Stimulated activated CD8-positive, alpha-beta memory T cell treated with anti-CD3 and anti-CD28 coated beads, Interleukin-15, amount 100 ng/mL, for 24 hours (primary cell): ENCODE data around the gene C15orf40.
A peak's percentile ranks its signal among the peaks of the same experiment; 100 is the strongest.

Experiments used
- DNase-seq: peaks from one replicate; pipeline ENCODE4 v3.0.0-alpha.2; 2020; ENCODE audit warnings: low read depth

Gene C15orf40

DNA sequence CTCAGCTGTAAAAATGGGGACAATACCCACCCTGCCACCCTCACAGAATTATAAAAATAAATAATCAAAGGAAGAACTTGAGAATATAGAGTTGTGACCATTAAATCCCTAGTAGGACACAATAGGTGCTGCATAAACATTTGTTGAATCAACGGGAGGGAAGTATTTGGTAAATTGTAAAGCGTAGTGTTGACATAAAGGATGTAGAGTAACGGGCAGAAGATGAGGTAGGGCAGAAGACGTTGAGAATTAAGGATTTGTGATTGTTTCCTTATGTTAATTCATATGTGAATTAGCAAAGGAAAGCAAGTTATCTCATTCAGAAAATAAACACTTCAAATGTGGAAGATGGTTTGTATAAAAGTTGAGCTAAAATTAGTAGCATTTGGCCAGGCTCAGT, 18.3 kb downstream of the C15orf40 start:
- DNase-seq, result no peak

DNA sequence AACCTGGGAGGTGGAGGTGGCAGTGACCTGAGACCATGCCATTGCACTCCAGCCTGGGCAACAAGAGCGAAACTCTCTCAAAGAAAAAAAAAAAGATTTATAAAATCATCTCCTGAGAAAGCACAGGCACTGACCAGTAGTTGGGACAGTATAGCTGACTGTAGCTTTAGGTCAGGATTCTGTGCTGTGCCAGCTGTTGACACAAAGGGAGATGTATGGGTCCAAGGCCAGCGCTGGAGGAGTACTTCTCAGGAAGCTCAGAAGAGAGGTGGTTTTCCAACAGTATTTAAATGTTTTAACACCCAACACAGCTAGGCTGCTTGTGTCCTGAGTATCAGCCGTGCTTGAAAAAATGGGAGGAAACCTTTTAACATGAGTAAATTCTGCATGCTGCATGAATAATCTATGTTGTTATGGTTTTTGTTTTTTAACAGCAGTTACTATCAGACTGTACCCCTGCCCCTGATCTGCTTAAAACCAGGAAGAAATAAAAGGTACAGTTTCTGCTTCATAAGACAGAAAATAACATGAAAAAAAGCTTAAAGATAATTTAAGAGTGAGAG, 18.9 kb downstream of the C15orf40 start:
- no peak for DNase-seq

DNA sequence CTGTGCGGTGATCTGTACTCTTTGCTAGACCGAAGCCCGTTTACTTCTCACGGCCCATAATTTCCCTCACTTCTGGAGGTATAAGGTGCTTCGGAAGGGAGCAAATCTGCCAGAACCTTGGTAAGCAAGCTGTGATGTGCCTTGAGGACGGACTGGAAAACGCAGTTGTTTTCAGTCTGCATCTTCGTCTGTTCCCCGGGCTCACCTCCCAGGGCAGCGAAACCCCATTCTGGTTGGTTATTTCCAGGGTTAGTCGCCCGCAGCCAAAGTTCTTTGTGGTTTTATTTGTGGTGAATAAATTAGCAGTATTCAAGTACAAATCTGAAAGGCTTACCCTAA, 25.0 kb downstream of the C15orf40 start:
- DNase-seq, result no peak

DNA sequence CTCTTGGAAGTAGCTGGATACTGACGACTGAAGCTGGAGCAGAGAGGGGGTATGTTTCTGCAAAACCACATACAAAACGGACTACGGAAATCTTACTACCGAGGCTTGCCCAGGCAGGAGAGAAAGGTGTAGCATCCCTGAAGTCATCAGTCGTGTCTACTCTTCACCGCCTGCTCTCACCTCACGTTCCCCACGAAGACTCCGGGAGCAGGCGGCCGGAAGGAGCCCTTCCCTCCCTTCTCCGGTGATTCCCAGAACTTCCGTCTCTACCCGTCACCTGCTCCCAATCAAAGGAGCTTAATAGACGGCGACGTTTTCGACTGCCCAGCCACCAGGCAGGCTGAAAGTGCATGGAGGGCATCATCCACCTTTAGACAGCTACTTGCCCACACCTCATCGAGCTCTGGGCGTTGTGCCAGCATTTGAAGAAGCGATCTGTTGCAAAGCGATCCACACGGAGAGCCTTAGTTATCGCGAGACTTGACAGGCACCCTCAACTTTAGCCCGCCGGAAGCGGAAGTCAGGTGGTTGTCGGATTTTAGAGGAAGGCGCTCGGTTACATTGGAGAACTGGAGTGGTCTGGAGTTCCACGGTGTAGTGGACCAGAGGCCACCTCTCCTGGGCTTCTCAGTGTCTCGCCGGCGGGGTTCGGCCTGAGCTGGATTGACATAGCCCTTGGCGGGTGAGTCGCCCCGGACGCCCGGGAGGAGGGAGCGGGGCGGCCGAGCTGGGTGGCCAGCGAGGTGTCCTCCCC, 25.6 kb downstream of the C15orf40 start, which contains the start of gene RAMAC:
TSS of gene RAMAC (plus strand) at position 523 of the 754 bp plus-strand sequence. CDS start 2,809 bp downstream, outside the sequence.
- DNase-seq, result peak; percentile 69

DNA sequence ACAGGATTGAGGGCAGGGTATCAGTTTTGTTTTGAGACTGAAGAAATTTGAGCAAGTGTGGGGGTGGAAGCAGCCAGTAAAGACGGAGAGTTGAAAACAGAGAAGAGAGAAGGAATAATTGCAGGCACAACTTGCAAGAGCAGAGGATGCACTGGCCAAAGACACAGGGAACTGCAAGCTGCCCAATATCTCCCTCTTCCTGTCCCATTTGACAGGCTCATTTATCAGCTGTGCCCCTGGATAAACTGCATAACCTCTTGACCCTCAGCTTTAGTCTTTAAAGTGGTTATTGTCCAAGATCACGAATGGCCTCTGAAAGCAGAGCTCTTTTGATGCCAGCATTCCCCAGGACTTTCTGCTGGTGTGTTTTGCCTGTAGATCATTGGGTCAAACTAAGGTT, 30.5 kb downstream of the C15orf40 start:
- no peak for DNase-seq

GRCh38 chr15:82979726-82980125, 31.7 kb downstream of the C15orf40 start:
- no peak for DNase-seq

DNA sequence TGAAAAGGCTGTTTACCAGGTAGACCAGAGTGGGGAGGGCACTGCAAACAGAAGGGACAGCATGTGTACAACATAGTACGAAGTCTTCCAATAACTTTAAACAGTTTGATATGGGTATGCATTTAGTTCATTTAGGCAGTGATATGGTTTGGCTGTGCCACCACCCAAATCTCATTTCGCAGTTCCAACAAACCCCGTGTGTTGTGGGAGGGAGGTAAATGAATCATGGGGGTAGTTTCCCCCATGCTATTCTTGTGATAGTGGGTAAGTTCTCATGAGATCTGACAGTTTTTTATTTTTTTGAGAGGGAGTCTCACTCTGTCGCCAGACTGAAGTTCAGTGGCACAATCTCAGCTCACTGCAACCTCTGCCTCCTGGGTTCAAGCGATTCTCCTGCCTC, 33.0 kb downstream of the C15orf40 start:
- DNase-seq, result no peak

GRCh38 chr15:82977076-82977475, 34.4 kb downstream of the C15orf40 start:
- DNase-seq, result no peak

GRCh38 chr15:82972990-82973389, 38.4 kb downstream of the C15orf40 start:
- DNase-seq, result no peak

DNA sequence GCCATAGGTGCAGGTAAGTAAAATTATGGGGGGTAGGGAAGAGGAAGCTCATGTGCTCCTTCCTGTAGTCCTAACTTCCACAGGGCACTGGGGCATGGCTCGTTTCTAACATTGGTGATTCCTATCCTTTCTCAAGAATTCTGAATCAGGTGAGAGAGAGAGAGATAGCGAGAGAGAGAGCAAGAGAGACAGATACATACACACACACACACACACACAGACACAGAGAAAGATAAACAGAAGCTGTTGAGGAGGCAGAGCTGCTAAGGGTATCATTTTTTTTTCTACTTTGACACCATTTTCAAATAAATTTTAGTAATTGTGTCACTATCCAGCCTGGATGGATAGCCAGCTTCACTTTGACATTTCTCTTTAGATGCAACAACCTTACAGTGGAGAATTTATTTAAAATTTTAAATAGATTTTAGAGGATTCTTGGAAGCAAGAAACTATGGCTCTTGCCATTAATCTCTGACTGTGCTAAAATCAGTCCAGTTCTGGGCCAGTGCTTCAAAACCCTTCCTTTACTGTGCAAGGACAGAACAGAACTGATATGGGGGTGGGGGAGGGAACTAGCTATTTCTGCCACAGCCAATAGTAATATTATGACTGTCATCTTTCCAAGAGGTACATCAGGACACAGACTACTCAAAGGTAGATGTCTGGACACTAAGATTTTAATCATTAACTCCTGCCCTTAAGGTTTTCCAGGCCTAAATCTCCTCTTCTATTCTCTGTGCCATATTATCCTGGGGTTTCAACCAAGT, 40.0 kb downstream of the C15orf40 start:
- DNase-seq, result no peak

GRCh38 chr15:82970696-82971095, 40.7 kb downstream of the C15orf40 start:
- no peak for DNase-seq

- DNase-seq, result no peak
These were observed 41.3 kb downstream of the C15orf40 start for GRCh38 chr15:82970078-82970686.

DNA sequence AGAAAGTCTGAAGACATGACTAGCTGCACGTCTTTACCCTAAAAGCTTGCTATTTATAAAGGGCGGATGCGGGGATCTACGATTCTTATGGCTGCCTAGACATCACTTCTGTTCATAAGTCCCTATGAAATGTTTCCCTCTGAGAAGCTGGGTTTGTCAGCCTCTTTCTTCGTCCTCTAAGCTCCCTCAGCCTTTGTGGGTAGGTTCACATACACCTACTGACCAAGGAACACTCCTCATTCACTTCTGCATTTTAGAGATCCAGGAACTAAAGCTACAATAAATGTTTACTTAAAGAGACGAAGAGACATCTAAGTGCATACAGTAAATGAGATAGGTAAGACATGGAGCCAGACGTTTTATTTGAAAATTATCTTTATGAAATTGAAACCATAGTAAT, 42.1 kb downstream of the C15orf40 start:
- DNase-seq, result no peak

DNA sequence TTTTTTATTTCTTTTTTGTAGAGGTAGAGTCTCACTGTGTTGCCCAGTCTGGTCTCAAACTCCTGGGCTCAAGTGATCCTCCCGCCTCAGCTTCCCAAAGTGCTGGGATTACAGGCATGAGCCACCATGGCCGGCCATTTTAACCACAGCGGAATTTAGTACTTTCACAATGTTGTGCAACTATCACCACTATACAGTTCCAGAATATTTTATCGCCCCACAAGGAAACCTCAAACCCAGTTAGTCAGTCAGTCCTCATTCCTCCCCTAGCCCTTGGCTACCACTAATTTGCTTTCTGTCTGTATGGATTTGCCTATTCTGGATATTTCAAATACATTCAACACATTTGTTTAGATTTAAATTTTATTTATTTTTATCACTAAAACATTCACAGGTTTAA, 43.4 kb downstream of the C15orf40 start:
- DNase-seq, result no peak

GRCh38 chr15:82966671-82967071, 44.8 kb downstream of the C15orf40 start:
- DNase-seq, result no peak

DNA sequence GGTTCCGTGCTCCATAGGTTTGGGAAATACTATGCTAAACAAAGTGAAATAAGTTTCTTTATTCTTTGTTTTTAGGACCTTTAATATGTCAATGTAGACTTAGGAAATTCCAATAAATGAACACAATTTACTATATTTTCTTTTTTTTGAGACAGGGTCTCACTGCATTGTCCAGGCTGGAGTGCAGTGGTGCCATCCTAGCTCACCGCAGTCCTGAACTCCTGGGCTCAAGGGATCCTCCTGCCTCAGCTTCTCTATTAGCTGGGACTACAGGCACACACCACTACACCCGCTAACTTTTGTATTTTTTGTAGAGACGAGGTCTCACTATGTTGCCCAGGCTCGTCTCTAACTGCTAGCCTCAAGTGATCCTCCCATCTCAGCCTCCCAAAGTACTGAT, 46.5 kb downstream of the C15orf40 start:
- DNase-seq, result no peak

DNA sequence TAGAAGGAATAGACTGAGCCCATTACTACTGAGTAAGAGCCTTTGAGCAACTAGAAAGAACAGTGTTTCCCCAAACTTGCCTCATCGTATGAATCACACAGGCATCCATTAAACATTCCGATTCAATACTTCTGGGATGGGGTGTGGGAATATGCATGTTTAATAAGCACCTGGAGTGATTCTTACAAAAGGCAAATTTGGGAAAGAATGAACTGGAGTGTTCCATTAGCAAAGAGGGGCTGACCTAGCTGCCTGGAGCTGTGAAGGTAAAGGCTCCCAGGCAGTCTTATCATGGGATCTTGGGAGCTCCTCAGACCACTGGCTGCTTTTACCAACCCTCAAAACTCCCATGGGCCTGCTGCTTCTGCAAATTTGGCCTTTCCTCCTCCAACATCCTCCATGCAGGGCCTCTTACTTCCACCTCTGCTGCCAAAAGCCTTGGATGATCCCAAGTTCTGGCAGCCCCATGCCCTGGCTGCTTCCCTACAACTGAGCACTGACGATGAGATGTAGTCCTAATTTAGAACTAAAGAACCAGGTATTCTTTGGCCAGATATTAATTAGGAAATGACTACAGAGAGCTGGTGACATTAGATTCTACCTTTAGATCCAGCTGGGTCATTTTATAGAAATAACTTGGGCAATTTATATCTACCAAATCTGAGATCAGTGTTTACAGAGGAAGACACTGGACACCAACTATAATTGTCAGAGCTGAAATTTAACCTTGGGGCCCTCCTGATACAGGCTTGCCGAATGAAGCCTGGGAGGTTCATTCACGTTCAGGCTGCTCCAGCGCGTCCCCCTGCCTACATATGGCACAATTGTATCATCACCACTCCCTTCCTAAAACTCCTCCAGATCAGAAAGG, 47.7 kb downstream of the C15orf40 start:
- DNase-seq, result no peak

DNA sequence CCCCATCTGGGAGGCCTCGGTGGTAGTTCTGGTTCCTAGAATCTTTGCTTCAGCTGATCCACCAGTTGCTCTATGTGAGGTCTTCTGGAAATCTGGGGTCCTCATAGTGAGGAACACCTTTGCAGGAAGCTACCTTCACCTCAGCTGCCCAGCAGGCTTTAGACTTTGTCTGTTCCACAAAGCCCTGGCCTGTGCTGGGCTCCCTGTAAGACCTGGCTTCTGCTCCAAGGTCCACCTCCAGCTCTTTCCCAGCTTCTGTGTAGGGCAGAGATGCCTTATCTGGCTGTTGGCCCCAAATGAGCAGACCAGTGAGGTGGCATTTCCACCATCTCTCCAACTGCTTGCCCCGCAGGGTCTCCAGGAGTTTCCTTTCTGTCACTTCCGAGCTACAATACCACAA, 50.7 kb downstream of the C15orf40 start:
- no peak for DNase-seq

GRCh38 chr15:82959423-82959822, 52.0 kb downstream of the C15orf40 start:
- DNase-seq, result no peak

DNA sequence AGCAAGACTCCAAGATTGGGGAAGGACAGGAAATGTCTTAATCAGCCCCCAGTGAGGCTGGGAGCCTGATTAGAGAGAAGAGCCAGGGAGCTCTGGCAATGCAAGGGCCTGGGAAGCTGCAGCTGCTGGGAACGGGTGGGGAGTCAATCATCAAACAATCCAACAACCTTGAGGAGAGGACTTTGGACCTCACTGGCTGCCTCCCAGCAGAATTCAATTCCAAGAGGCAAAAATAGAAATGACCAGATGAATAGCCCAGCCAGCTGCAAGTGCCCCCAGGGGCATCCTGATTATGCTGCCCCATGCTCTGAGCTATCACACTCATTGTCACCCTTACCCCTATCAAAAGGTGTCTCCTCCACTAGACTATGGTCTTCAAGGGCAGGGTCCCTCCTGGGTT, 52.8 kb downstream of the C15orf40 start:
- no peak for DNase-seq

- DNase-seq, result no peak
These were observed 59.0 kb downstream of the C15orf40 start, which contains the start of gene HOMER2 for GRCh38 chr15:82952158-82953081. HOMER2 (minus strand) TSS chr15:82952720; CDS start chr15:82952535, 185 bp downstream.
